Measurements from ENCODE around the gene ERI2.
A peak's percentile ranks its signal among the peaks of the same experiment; 100 is the strongest.

The ERI2 gene

GRCh38 chr16:20782470-20782869 lies 23.8 kb downstream of the ERI2 start:
- Mint-ChIP-seq H3K27me3 (ENCODE audit: low read depth) (no peaks in the 10 kb centered on the region), H3K9me3 (no peaks in the 10 kb centered on the region), H3K27ac (no peak overlapping the region), H3K36me3 (ENCODE audit: low read depth) (peaks cover 5% of the 10 kb centered on the region), H3K4me1 (no peaks in the 10 kb centered on the region), H3K4me3 (no peak overlapping the region)
- no peak for TF ChIP-seq CTCF (IDR thresholded peaks at IDR 0.05; ENCODE audit: unreplicated experiment in 3 of 3)

GRCh38 chr16:20781697-20782096 lies 24.6 kb downstream of the ERI2 start:
- H3K4me1 Mint-ChIP-seq, result no peaks in the 10 kb centered on the region
- no peak for TF ChIP-seq CTCF (IDR thresholded peaks at IDR 0.05; ENCODE audit: unreplicated experiment in 3 of 3)
- no peak overlapping the region for H3K27ac Mint-ChIP-seq
- no peaks in the 10 kb centered on the region for H3K27me3 Mint-ChIP-seq (ENCODE audit: low read depth)
- peaks cover 7% of the 10 kb centered on the region for H3K36me3 Mint-ChIP-seq (ENCODE audit: low read depth)
- no peaks in the 10 kb centered on the region for H3K9me3 Mint-ChIP-seq
- no peak overlapping the region for H3K4me3 Mint-ChIP-seq

- Mint-ChIP-seq H3K27ac (no peak overlapping the region), H3K9me3 (no peaks in the 10 kb centered on the region), H3K4me3 (no peak overlapping the region), H3K4me1 (no peaks in the 10 kb centered on the region), H3K36me3 (ENCODE audit: low read depth) (peaks cover 18% of the 10 kb centered on the region), H3K27me3 (ENCODE audit: low read depth) (no peaks in the 10 kb centered on the region)
- peak; percentile 18 to 38 (median 23) for TF ChIP-seq CTCF (IDR thresholded peaks at IDR 0.05; ENCODE audit: unreplicated experiment in 3 of 3)
These were observed 31.4 kb downstream of the ERI2 start for GRCh38 chr16:20774703-20775362.

GRCh38 chr16:20773679-20774078 lies 32.6 kb downstream of the ERI2 start:
- no peaks in the 10 kb centered on the region for H3K4me1 Mint-ChIP-seq
- no peaks in the 10 kb centered on the region for H3K9me3 Mint-ChIP-seq
- TF ChIP-seq CTCF (IDR thresholded peaks at IDR 0.05; ENCODE audit: unreplicated experiment in 3 of 3), result no peak
- no peak overlapping the region for H3K27ac Mint-ChIP-seq
- H3K27me3 Mint-ChIP-seq (ENCODE audit: low read depth), result no peaks in the 10 kb centered on the region
- no peak overlapping the region for H3K4me3 Mint-ChIP-seq
- H3K36me3 Mint-ChIP-seq (ENCODE audit: low read depth), result peaks cover 18% of the 10 kb centered on the region

GRCh38 chr16:20768818-20769217 lies 37.5 kb downstream of the ERI2 start:
- TF ChIP-seq CTCF (IDR thresholded peaks at IDR 0.05; ENCODE audit: unreplicated experiment in 3 of 3), result no peak
- Mint-ChIP-seq H3K9me3 (no peaks in the 10 kb centered on the region), H3K4me3 (no peak overlapping the region), H3K36me3 (ENCODE audit: low read depth) (peaks cover 13% of the 10 kb centered on the region), H3K27me3 (ENCODE audit: low read depth) (no peaks in the 10 kb centered on the region), H3K27ac (no peak overlapping the region), H3K4me1 (no peaks in the 10 kb centered on the region)

- Mint-ChIP-seq H3K4me1 (no peaks in the 10 kb centered on the region), H3K36me3 (ENCODE audit: low read depth) (peaks cover 10% of the 10 kb centered on the region), H3K27ac (no peak overlapping the region), H3K4me3 (no peak overlapping the region), H3K9me3 (peaks cover 3% of the 10 kb centered on the region), H3K27me3 (ENCODE audit: low read depth) (no peaks in the 10 kb centered on the region)
- no peak for TF ChIP-seq CTCF (IDR thresholded peaks at IDR 0.05; ENCODE audit: unreplicated experiment in 3 of 3)
These were observed 38.2 kb downstream of the ERI2 start for GRCh38 chr16:20768121-20768520.

Data from nephron (organoid).